Ishikawa (cell line): ENCODE measurements around the gene PSMA7.

ENCODE experiments used
- CEBPB ChIP-seq: IDR thresholded peaks from 2 replicates; pipeline ENCODE4 v1.6.1; 2012
- CREB1 ChIP-seq: IDR thresholded peaks from 2 replicates; pipeline ENCODE4 v1.6.1; 2012; ENCODE audit warnings: low read depth
- EGR1 ChIP-seq: IDR thresholded peaks from 2 replicates; pipeline ENCODE4 v1.6.1; 2012
- EP300 ChIP-seq: IDR thresholded peaks from 2 replicates; pipeline ENCODE4 v1.6.1; 2012; ENCODE audit warnings: borderline replicate concordance
- FOXM1 ChIP-seq: IDR thresholded peaks from 2 replicates; pipeline ENCODE4 v1.6.1; 2012; ENCODE audit warnings: low read depth, borderline replicate concordance
- MAX ChIP-seq: IDR thresholded peaks from 2 replicates; pipeline ENCODE4 v1.6.1; 2012
- NFIC ChIP-seq: IDR thresholded peaks from 2 replicates; pipeline ENCODE4 v1.6.1; 2012
- RAD21 ChIP-seq: IDR thresholded peaks from 2 replicates; pipeline ENCODE4 v1.6.1; 2012; ENCODE audit warnings: low read depth
- TAF1 ChIP-seq: IDR thresholded peaks from 2 replicates; pipeline ENCODE4 v1.6.1; 2012; ENCODE audit warnings: low read depth, mild to moderate bottlenecking
- TCF12 ChIP-seq: IDR thresholded peaks from 2 replicates; pipeline ENCODE4 v1.6.1; 2012; ENCODE audit warnings: low read depth
- TEAD4 ChIP-seq: IDR thresholded peaks from 2 replicates; pipeline ENCODE4 v1.6.1; 2012
- YY1 ChIP-seq: IDR thresholded peaks from 2 replicates; pipeline ENCODE4 v1.6.1; 2012; ENCODE audit warnings: low read depth
- ZBTB7A ChIP-seq: IDR thresholded peaks from 2 replicates; pipeline ENCODE4 v1.6.1; 2012; ENCODE audit warnings: low read depth
- TF ChIP-seq, protein P1 (sequence below): IDR thresholded peaks from 2 replicates; pipeline ENCODE4 v1.6.1; 2012
- TF ChIP-seq, protein P2 (sequence below): IDR thresholded peaks from 2 replicates; pipeline ENCODE4 v1.6.1; 2012; ENCODE audit warnings: low read depth, mild to moderate bottlenecking

Gene PSMA7

DNA sequence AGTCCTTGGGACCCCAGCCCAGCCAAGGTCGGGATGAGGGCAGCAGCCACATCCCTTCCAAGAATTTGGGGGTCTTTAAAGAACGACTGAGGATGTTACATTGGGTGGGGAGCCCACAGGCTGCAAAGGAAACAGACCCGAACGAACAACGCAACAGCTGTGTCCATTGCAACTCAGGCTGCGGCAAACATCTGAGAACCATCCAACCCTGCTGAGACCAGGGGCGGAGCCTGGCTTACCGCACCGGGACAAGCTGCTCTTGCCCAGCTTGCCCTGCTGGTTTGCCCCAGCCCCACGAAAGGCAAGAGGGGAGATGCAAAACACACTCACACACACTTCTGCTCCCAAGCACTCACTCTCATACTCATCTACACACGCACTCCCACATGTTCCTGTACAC is 56.0 kb downstream of the PSMA7 start:
- no peak for TF ChIP-seq YY1
- TF ChIP-seq ZBTB7A, result no peak
- TF ChIP-seq, protein P1, sequence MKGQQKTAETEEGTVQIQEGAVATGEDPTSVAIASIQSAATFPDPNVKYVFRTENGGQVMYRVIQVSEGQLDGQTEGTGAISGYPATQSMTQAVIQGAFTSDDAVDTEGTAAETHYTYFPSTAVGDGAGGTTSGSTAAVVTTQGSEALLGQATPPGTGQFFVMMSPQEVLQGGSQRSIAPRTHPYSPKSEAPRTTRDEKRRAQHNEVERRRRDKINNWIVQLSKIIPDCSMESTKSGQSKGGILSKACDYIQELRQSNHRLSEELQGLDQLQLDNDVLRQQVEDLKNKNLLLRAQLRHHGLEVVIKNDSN, result no peak
- TF ChIP-seq TCF12, result no peak
- no peak for TF ChIP-seq CEBPB
- TF ChIP-seq EGR1, result no peak
- no peak for TF ChIP-seq FOXM1
- no peak for TF ChIP-seq TAF1
- TF ChIP-seq, protein P2, sequence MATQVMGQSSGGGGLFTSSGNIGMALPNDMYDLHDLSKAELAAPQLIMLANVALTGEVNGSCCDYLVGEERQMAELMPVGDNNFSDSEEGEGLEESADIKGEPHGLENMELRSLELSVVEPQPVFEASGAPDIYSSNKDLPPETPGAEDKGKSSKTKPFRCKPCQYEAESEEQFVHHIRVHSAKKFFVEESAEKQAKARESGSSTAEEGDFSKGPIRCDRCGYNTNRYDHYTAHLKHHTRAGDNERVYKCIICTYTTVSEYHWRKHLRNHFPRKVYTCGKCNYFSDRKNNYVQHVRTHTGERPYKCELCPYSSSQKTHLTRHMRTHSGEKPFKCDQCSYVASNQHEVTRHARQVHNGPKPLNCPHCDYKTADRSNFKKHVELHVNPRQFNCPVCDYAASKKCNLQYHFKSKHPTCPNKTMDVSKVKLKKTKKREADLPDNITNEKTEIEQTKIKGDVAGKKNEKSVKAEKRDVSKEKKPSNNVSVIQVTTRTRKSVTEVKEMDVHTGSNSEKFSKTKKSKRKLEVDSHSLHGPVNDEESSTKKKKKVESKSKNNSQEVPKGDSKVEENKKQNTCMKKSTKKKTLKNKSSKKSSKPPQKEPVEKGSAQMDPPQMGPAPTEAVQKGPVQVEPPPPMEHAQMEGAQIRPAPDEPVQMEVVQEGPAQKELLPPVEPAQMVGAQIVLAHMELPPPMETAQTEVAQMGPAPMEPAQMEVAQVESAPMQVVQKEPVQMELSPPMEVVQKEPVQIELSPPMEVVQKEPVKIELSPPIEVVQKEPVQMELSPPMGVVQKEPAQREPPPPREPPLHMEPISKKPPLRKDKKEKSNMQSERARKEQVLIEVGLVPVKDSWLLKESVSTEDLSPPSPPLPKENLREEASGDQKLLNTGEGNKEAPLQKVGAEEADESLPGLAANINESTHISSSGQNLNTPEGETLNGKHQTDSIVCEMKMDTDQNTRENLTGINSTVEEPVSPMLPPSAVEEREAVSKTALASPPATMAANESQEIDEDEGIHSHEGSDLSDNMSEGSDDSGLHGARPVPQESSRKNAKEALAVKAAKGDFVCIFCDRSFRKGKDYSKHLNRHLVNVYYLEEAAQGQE, result no peak
- no peak for TF ChIP-seq CREB1
- no peak for TF ChIP-seq MAX
- no peak for TF ChIP-seq EP300
- TF ChIP-seq TEAD4, result no peak
- no peak for TF ChIP-seq NFIC
- no peak for TF ChIP-seq RAD21
